ENCODE results near the gene CAMTA1. TPM values are rescaled to one million over a fixed set of nuclear protein-coding genes. Genes with fewer than 3 reads are reported as not detected.

CAMTA1 gene
- total RNA-seq, 1 donor from 2014 or later, result 81.6 TPM

DNA sequence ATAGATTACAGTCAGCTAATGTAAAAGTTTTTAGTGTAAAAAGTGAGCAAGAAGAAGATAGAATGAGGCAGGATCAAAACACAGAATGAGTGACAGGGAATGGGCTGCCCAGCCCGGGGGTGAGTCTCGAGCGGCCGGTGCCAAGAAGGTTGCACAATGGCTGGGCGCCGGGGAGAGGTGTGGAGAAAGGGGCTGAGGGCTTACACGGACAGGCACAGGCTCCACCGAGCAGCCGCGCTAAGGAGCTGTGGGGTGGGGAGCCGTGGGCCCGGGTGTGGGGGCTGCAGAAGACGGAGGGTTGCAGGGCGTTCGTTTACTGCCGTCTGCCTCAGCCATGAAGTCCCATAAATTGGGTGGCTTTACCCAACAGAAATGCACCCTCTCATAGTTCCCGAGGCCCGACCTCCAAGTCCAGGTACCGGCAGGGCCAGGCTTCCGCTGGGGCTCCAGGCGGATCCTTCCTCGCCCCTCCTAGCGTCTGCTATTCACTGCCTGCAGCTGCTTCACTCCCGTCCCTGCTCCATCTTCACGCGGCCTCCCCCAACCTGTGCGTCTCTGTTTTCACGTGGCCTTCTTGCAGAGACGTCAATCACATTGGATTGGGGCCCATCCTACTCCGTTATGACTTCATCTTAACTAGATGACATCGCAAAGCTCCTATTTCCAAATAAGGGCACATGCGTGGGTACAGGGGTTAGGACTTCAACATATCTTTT is 277.2 kb downstream of the CAMTA1 start:
- Mint-ChIP-seq H3K27ac (ENCODE audit: unreplicated experiment) (no peak overlapping the region), H3K27me3 (ENCODE audit: unreplicated experiment) (peaks cover 28% of the 10 kb centered on the region), H3K36me3 (ENCODE audit: unreplicated experiment) (no peaks in the 10 kb centered on the region), H3K9me3 (ENCODE audit: unreplicated experiment) (no peaks in the 10 kb centered on the region), H3K4me3 (ENCODE audit: unreplicated experiment) (no peak overlapping the region), H3K4me1 (ENCODE audit: unreplicated experiment) (no peaks in the 10 kb centered on the region)
- TF ChIP-seq, protein P1, sequence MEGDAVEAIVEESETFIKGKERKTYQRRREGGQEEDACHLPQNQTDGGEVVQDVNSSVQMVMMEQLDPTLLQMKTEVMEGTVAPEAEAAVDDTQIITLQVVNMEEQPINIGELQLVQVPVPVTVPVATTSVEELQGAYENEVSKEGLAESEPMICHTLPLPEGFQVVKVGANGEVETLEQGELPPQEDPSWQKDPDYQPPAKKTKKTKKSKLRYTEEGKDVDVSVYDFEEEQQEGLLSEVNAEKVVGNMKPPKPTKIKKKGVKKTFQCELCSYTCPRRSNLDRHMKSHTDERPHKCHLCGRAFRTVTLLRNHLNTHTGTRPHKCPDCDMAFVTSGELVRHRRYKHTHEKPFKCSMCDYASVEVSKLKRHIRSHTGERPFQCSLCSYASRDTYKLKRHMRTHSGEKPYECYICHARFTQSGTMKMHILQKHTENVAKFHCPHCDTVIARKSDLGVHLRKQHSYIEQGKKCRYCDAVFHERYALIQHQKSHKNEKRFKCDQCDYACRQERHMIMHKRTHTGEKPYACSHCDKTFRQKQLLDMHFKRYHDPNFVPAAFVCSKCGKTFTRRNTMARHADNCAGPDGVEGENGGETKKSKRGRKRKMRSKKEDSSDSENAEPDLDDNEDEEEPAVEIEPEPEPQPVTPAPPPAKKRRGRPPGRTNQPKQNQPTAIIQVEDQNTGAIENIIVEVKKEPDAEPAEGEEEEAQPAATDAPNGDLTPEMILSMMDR (IDR thresholded peaks at IDR 0.05), result no peak
- no peak for DNase-seq (ENCODE audit: extremely low spot score, unreplicated experiment)

DNA sequence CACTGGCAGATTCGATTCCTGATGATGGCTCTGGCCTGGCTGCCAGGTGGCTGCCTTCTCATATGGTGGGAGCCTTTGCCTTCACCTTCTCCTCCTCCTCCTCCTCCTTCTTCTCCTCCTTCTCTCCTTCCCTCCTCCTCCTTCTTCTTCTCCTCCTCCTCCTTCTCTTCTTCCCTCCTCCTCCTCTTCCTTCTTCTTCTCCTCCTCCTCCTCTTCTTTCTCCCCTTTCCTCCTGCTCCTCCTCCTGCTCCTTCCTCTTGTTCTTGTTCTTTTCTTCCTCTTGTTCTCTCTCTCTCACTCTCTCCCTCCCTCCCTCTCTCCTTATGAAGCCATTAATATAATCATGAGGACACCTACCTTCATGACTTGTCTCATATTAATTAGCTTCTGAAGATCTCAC is 278.7 kb downstream of the CAMTA1 start:
- Mint-ChIP-seq H3K4me1 (ENCODE audit: unreplicated experiment) (no peaks in the 10 kb centered on the region), H3K4me3 (ENCODE audit: unreplicated experiment) (no peak overlapping the region), H3K36me3 (ENCODE audit: unreplicated experiment) (no peaks in the 10 kb centered on the region), H3K9me3 (ENCODE audit: unreplicated experiment) (no peaks in the 10 kb centered on the region), H3K27me3 (ENCODE audit: unreplicated experiment) (peaks cover 28% of the 10 kb centered on the region), H3K27ac (ENCODE audit: unreplicated experiment) (no peak overlapping the region)
- no peak for DNase-seq (ENCODE audit: extremely low spot score, unreplicated experiment)
- TF ChIP-seq, protein P1 (IDR thresholded peaks at IDR 0.05), result no peak

- Mint-ChIP-seq H3K27me3 (ENCODE audit: unreplicated experiment) (peaks cover 45% of the 10 kb centered on the region), H3K27ac (ENCODE audit: unreplicated experiment) (no peak overlapping the region), H3K36me3 (ENCODE audit: unreplicated experiment) (no peaks in the 10 kb centered on the region), H3K4me1 (ENCODE audit: unreplicated experiment) (peaks cover 6% of the 10 kb centered on the region), H3K4me3 (ENCODE audit: unreplicated experiment) (no peak overlapping the region), H3K9me3 (ENCODE audit: unreplicated experiment) (no peaks in the 10 kb centered on the region)
- TF ChIP-seq, protein P1 (IDR thresholded peaks at IDR 0.05), result no peak
- DNase-seq (ENCODE audit: extremely low spot score, unreplicated experiment), result no peak
Measured at GRCh38 chr1:7068552-7068951, 283.3 kb downstream of the CAMTA1 start.

DNA sequence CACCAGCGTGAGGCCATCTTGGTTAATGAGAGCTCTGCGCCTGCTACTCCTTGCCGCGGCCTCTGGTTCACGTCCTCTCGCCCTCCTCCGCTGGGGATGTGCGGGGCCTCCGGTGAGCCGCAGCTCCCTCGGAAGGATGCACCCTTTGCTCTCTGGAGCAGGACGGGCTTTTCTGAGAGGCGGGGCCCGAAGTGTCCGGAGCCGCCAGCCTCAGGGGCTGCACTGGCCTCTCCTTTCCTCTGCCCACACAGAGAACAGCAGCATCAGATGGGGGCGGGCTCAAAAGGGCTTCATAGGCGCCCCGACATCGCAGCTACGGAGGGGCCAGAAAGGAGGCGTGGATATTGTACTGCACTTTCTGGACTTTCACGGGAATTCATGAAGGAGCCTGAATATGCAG is 284.7 kb downstream of the CAMTA1 start:
- Mint-ChIP-seq H3K9me3 (ENCODE audit: unreplicated experiment) (no peaks in the 10 kb centered on the region), H3K27ac (ENCODE audit: unreplicated experiment) (no peak overlapping the region), H3K4me3 (ENCODE audit: unreplicated experiment) (peak overlapping the region; percentile 69), H3K27me3 (ENCODE audit: unreplicated experiment) (peaks cover 40% of the 10 kb centered on the region), H3K36me3 (ENCODE audit: unreplicated experiment) (no peaks in the 10 kb centered on the region), H3K4me1 (ENCODE audit: unreplicated experiment) (peaks cover 6% of the 10 kb centered on the region)
- TF ChIP-seq, protein P1 (IDR thresholded peaks at IDR 0.05), result no peak
- no peak for DNase-seq (ENCODE audit: extremely low spot score, unreplicated experiment)

- Mint-ChIP-seq H3K9me3 (ENCODE audit: unreplicated experiment) (no peaks in the 10 kb centered on the region), H3K36me3 (ENCODE audit: unreplicated experiment) (no peaks in the 10 kb centered on the region), H3K4me1 (ENCODE audit: unreplicated experiment) (peaks cover 6% of the 10 kb centered on the region), H3K27ac (ENCODE audit: unreplicated experiment) (no peak overlapping the region), H3K27me3 (ENCODE audit: unreplicated experiment) (peaks cover 34% of the 10 kb centered on the region), H3K4me3 (ENCODE audit: unreplicated experiment) (peak overlapping the region; percentile 69)
- TF ChIP-seq, protein P1 (IDR thresholded peaks at IDR 0.05), result peak; percentile 87
- no peak for DNase-seq (ENCODE audit: extremely low spot score, unreplicated experiment)
Measured at GRCh38 chr1:7070389-7071029, 285.3 kb downstream of the CAMTA1 start.
